Measurements from ENCODE around the gene CDCA4.

- TF ChIP-seq, protein P1, sequence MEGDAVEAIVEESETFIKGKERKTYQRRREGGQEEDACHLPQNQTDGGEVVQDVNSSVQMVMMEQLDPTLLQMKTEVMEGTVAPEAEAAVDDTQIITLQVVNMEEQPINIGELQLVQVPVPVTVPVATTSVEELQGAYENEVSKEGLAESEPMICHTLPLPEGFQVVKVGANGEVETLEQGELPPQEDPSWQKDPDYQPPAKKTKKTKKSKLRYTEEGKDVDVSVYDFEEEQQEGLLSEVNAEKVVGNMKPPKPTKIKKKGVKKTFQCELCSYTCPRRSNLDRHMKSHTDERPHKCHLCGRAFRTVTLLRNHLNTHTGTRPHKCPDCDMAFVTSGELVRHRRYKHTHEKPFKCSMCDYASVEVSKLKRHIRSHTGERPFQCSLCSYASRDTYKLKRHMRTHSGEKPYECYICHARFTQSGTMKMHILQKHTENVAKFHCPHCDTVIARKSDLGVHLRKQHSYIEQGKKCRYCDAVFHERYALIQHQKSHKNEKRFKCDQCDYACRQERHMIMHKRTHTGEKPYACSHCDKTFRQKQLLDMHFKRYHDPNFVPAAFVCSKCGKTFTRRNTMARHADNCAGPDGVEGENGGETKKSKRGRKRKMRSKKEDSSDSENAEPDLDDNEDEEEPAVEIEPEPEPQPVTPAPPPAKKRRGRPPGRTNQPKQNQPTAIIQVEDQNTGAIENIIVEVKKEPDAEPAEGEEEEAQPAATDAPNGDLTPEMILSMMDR (IDR thresholded peaks at IDR 0.05; ENCODE audit: low read depth, low read length): no peak
- TF ChIP-seq EZH2phosphoT487 (IDR thresholded peaks at IDR 0.05; ENCODE audit: low read depth): no peak
Measured at GRCh38 chr14:104986487-104987164, 34.3 kb downstream of the CDCA4 start.

All from OCI-LY3 (cell line).